Liver (tissue), 9 donors: ENCODE results near the gene HDAC8. TPM values are rescaled to one million over a fixed set of nuclear protein-coding genes. Genes with fewer than 3 reads are reported as not detected.

Source experiments
- DNase-seq: peaks from one replicate; pipeline ENCODE4 v3.0.0-alpha.2; 2017; ENCODE audit warnings: low spot score
- H3K27ac ChIP-seq, 2 donors: one replicate each; pipeline ENCODE4 v1.7.0; 2013; ENCODE audit warnings: inconsistent platforms in 2 of 2, low read length in 2 of 2, control low read depth in 1 of 2, low read depth in 1 of 2, mild to moderate bottlenecking in 1 of 2
- H3K27me3 ChIP-seq, 4 donors: one replicate each; pipeline versions ENCODE4 v1.6.1 to v1.7.0; 2013; ENCODE audit warnings: low read length in 3 of 4, inconsistent platforms in 1 of 4, mild to moderate bottlenecking in 1 of 4, moderate library complexity in 1 of 4; ENCODE audit not compliant: control insufficient read depth in 4 of 4, insufficient read depth in 4 of 4
- H3K36me3 ChIP-seq, 4 donors: one replicate each; pipeline versions ENCODE4 v1.6.1 to v1.7.0; 2013; ENCODE audit warnings: low read length in 3 of 4, mild to moderate bottlenecking in 3 of 4, low read depth in 1 of 4, moderate library complexity in 1 of 4; ENCODE audit not compliant: control insufficient read depth in 4 of 4, insufficient read depth in 3 of 4
- H3K4me1 ChIP-seq, 4 donors: one replicate each; pipeline versions ENCODE4 v1.6.1 to v1.7.0; 2013; ENCODE audit warnings: low read length in 3 of 4, mild to moderate bottlenecking in 3 of 4, moderate library complexity in 1 of 4; ENCODE audit not compliant: control insufficient read depth in 4 of 4, insufficient read depth in 4 of 4
- H3K4me3 ChIP-seq, 3 donors: one replicate each; pipeline versions ENCODE4 v1.6.1 to v1.7.0; 2013; ENCODE audit warnings: low read length in 3 of 3, control low read depth in 1 of 3, low read depth in 1 of 3, mild to moderate bottlenecking in 1 of 3
- H3K9ac ChIP-seq, 2 donors: one replicate each; pipeline ENCODE4 v1.7.0; 2013; ENCODE audit warnings: low read length in 2 of 2, mild to moderate bottlenecking in 2 of 2, moderate library complexity in 2 of 2, control low read depth in 1 of 2, low read depth in 1 of 2
- H3K9me3 ChIP-seq, 4 donors: one replicate each; pipeline versions ENCODE4 v1.6.1 to v1.7.0; 2013; ENCODE audit warnings: low read length in 3 of 4; ENCODE audit not compliant: control insufficient read depth in 4 of 4
- FOXA2 ChIP-seq: IDR thresholded peaks from 2 replicates; pipeline ENCODE4 v1.6.1; 2016; ENCODE audit warnings: antibody characterized with exemption
- HNF4A ChIP-seq, 2 donors: conservative IDR thresholded peaks; 2 replicates each; pipeline ENCODE4 v1.6.1; 2016; ENCODE audit warnings: antibody characterized with exemption in 2 of 2, mild to moderate bottlenecking in 2 of 2
- HNF4G ChIP-seq: IDR thresholded peaks from 2 replicates; pipeline ENCODE4 v1.6.1; 2016; ENCODE audit warnings: antibody characterized with exemption
- JUND ChIP-seq, 2 donors: IDR thresholded peaks; 2 replicates each; pipeline ENCODE4 v1.6.1; 2016; ENCODE audit warnings: antibody characterized with exemption in 2 of 2
- NR2F2 ChIP-seq: IDR thresholded peaks from 2 replicates; pipeline ENCODE4 v1.6.1; 2016; ENCODE audit warnings: antibody characterized with exemption
- RAD21 ChIP-seq, 2 donors: IDR thresholded peaks; 2 replicates each; pipeline ENCODE4 v1.6.1; 2016; ENCODE audit warnings: antibody characterized with exemption in 2 of 2, mild to moderate bottlenecking in 2 of 2
- TAF1 ChIP-seq: conservative IDR thresholded peaks from 2 replicates; pipeline ENCODE4 v1.6.1; 2016; ENCODE audit warnings: antibody characterized with exemption, mild to moderate bottlenecking
- WGBS: extraction: QIAGEN DNeasy Blood & Tissue Kit; methylation state at CpG from one replicate; pipeline ENCODE4 v1.1.7; 2013; 5-methylcytosine and 5-hydroxymethylcytosine counted together
- polyA plus RNA-seq, 2 donors: library from polyadenylated mRNA; stranded (reverse) in 1 of 2; unstranded in 1 of 2; fragments of 200-250 nt in 1 of 2; fragments of >200 nt in 1 of 2; fragmentation: Nextera tagmentation in 1 of 2; extraction: Ambion mirVana in 1 of 2; gene quantifications; one replicate each; pipeline versions ENCODE4 v1.2.1 to v1.2.3, GENCODE V29; 2013 to 2015
- total RNA-seq, 2 donors: library from RNA; depleted of rRNA; stranded (reverse); fragments of >200 nt; gene quantifications; one replicate each; pipeline ENCODE4 v1.2.3, GENCODE V29; 2014
- TF ChIP-seq, protein P1 (sequence below): IDR thresholded peaks from 2 replicates; pipeline ENCODE4 v1.6.1; 2016; ENCODE audit warnings: antibody characterized with exemption
- TF ChIP-seq, protein P2 (sequence below): IDR thresholded peaks from 2 replicates; pipeline ENCODE4 v1.6.1; 2016; ENCODE audit warnings: antibody characterized with exemption, mild to moderate bottlenecking
- TF ChIP-seq, protein P3 (sequence below): IDR thresholded peaks from 2 replicates; pipeline ENCODE4 v1.6.1; 2016; ENCODE audit warnings: antibody characterized with exemption
- TF ChIP-seq, protein P4 (sequence below): IDR thresholded peaks from 2 replicates; pipeline ENCODE4 v1.6.1; 2016; ENCODE audit warnings: antibody characterized with exemption
- donor health status: healthy.
- donor health status: healthy.
- donor health status: healthy.
- donor health status: healthy.
- donor health status: healthy.

Gene HDAC8
- total and polyA plus RNA-seq, 4 donors = 11.1 to 30.4 (median 14.0) TPM

DNA sequence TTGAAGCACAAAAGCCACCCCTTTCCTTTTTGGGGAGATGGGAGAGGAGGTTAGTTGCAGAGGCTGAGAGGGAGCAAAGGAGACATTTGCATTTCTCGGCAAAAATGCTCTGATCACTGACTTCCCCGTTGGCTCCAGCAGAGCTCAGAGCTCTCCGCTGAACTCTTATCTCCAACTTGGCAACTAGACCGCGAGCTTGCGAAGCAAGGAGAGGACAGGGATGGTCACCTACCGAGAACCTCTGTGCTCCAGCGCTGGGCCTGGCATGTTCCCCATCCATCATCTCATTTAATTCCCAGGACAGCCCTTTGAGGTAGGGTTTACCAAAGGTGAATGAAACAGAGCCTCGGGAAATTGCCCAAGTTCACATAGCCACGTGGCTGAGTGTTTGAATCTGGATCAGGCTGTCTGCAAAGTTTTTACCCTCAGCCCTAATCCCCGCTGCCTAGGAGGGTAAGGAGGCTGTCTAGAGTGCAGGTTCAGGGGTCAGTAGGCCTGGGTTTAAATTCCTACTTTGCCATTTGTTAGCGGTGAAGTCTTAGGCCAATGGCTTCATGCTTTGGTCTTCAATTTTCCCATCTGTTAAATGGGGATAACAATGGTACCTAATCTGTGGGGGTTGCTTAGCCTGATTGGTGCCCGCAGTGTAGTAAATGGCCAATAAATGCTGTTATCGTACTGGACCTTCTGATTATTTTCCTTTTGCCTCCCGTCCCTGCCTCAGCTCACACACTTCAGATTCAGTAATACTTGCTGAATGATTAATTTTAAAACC is 263.2 kb downstream of the HDAC8 start:
- peaks cover 6 to 39% (median 23%) of the 10 kb centered on the region in 4 donors for H3K4me1 ChIP-seq
- TF ChIP-seq, protein P1, sequence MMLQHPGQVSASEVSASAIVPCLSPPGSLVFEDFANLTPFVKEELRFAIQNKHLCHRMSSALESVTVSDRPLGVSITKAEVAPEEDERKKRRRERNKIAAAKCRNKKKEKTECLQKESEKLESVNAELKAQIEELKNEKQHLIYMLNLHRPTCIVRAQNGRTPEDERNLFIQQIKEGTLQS = no peak
- TF ChIP-seq, protein P2, sequence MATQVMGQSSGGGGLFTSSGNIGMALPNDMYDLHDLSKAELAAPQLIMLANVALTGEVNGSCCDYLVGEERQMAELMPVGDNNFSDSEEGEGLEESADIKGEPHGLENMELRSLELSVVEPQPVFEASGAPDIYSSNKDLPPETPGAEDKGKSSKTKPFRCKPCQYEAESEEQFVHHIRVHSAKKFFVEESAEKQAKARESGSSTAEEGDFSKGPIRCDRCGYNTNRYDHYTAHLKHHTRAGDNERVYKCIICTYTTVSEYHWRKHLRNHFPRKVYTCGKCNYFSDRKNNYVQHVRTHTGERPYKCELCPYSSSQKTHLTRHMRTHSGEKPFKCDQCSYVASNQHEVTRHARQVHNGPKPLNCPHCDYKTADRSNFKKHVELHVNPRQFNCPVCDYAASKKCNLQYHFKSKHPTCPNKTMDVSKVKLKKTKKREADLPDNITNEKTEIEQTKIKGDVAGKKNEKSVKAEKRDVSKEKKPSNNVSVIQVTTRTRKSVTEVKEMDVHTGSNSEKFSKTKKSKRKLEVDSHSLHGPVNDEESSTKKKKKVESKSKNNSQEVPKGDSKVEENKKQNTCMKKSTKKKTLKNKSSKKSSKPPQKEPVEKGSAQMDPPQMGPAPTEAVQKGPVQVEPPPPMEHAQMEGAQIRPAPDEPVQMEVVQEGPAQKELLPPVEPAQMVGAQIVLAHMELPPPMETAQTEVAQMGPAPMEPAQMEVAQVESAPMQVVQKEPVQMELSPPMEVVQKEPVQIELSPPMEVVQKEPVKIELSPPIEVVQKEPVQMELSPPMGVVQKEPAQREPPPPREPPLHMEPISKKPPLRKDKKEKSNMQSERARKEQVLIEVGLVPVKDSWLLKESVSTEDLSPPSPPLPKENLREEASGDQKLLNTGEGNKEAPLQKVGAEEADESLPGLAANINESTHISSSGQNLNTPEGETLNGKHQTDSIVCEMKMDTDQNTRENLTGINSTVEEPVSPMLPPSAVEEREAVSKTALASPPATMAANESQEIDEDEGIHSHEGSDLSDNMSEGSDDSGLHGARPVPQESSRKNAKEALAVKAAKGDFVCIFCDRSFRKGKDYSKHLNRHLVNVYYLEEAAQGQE = no peak
- TF ChIP-seq TAF1 = no peak
- H3K4me3 ChIP-seq = peak overlapping the region in 2 of 3 donors; percentile 1 to 43
- WGBS = 20% methylated on average over 15 of the region's 15 CpGs
- no peak overlapping the region for H3K9ac ChIP-seq
- no peak for DNase-seq
- H3K27me3 ChIP-seq = peaks cover 0 to 12% (median 0%) of the 10 kb centered on the region in 4 donors
- no peaks in the 10 kb centered on the region for H3K36me3 ChIP-seq
- H3K27ac ChIP-seq = no peak overlapping the region
- H3K9me3 ChIP-seq = no peaks in the 10 kb centered on the region

DNA sequence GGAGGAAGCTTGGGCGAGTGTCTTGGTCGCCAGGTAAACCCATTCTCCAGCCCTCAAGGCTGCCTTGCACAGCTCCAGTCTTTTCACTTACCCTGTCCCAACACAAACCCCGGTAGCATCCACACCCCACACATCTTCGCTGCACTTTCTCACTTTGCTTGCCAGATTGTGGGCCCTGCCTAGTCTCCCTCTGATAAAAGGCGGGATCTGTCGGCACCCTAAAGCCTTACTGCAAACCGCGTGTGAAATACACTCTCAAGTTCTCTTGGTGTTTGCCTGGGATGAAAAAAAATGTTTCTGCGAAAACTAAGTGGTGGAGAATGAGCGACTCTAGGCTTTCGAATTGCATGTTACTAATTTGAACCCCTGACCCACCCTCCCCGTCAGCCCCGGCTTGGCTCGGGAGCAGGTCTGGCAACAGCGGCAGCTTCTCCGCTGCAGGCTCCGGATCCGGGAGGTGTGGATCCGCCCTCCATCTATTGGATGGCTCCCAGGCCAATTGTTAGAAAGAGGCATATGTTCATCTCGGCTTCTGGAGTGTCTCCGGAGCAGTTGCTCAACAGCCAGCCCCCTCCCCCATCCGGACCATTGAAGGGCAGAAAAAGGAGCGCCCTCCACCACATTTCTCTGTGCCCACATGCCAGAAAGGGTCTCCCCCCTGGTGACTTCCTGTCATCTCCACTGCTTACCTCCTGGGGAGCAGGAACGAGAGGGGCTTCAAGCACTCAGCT is 263.9 kb downstream of the HDAC8 start:
- 2% methylated on average over 24 of the region's 24 CpGs for WGBS
- Histone ChIP-seq H3K27ac (no peak overlapping the region), H3K4me1 (peaks cover 6 to 39% (median 23%) of the 10 kb centered on the region in 4 donors), H3K27me3 (peaks cover 0 to 12% (median 0%) of the 10 kb centered on the region in 4 donors), H3K4me3 (peak overlapping the region in 2 of 3 donors; percentile 1 to 43), H3K36me3 (no peaks in the 10 kb centered on the region), H3K9ac (no peak overlapping the region), H3K9me3 (no peaks in the 10 kb centered on the region)
- TF ChIP-seq, protein P3, sequence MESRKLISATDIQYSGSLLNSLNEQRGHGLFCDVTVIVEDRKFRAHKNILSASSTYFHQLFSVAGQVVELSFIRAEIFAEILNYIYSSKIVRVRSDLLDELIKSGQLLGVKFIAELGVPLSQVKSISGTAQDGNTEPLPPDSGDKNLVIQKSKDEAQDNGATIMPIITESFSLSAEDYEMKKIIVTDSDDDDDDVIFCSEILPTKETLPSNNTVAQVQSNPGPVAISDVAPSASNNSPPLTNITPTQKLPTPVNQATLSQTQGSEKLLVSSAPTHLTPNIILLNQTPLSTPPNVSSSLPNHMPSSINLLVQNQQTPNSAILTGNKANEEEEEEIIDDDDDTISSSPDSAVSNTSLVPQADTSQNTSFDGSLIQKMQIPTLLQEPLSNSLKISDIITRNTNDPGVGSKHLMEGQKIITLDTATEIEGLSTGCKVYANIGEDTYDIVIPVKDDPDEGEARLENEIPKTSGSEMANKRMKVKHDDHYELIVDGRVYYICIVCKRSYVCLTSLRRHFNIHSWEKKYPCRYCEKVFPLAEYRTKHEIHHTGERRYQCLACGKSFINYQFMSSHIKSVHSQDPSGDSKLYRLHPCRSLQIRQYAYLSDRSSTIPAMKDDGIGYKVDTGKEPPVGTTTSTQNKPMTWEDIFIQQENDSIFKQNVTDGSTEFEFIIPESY = no peak
- no peak for TF ChIP-seq RAD21 (IDR thresholded peaks at IDR 0.05)
- TF ChIP-seq, protein P4, sequence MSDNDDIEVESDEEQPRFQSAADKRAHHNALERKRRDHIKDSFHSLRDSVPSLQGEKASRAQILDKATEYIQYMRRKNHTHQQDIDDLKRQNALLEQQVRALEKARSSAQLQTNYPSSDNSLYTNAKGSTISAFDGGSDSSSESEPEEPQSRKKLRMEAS = peak; percentile 32
- TF ChIP-seq JUND (IDR thresholded peaks at IDR 0.05) = no peak
- peak; percentile 48 for DNase-seq

DNA sequence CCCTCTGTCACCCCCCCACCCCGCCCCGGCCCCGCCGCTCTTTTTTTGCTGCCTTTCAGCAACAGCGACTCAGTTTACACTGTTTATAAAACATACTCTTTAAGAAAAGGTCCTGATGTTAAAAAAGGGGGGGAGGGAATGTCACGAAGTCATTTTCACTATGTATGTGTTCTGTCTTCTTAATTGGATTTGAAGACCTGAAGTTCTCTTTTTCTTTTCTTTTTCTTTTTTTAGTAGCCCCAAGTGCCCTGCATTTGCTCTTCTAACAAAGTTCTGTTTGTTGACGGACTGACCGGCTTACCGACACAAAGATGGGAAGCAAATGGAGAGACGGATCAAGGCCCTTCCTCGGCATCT is 264.5 kb downstream of the HDAC8 start:
- H3K27me3 ChIP-seq = peaks cover 0 to 12% (median 0%) of the 10 kb centered on the region in 4 donors
- TF ChIP-seq NR2F2 (no peak), HNF4A (conservative IDR thresholded peaks at IDR 0.05) (no peak), HNF4G (no peak), JUND (IDR thresholded peaks at IDR 0.05) (no peak), TAF1 (no peak), FOXA2 (no peak)
- TF ChIP-seq, protein P2 = no peak
- TF ChIP-seq, protein P4 = no peak
- no peaks in the 10 kb centered on the region for H3K9me3 ChIP-seq
- no peak overlapping the region for H3K9ac ChIP-seq
- no peaks in the 10 kb centered on the region for H3K36me3 ChIP-seq
- H3K27ac ChIP-seq = no peak overlapping the region
- 6% methylated on average over 11 of the region's 11 CpGs for WGBS
- H3K4me3 ChIP-seq = peak overlapping the region in 1 of 3 donors; percentile 17
- no peak for DNase-seq
- H3K4me1 ChIP-seq = peaks cover 6 to 39% (median 23%) of the 10 kb centered on the region in 4 donors
